Activated CD8-positive, alpha-beta memory T cell treated with anti-CD3 and anti-CD28 coated beads for 1 hour (primary cell): ENCODE results near the gene GPRC5D.

ENCODE experiments used
- DNase-seq, 2 donors: peaks; one replicate each; pipeline ENCODE4 v3.0.0-alpha.2; 2020; ENCODE audit warnings: low read depth in 1 of 2; ENCODE audit errors: extremely low read depth in 1 of 2

GPRC5D gene

DNA sequence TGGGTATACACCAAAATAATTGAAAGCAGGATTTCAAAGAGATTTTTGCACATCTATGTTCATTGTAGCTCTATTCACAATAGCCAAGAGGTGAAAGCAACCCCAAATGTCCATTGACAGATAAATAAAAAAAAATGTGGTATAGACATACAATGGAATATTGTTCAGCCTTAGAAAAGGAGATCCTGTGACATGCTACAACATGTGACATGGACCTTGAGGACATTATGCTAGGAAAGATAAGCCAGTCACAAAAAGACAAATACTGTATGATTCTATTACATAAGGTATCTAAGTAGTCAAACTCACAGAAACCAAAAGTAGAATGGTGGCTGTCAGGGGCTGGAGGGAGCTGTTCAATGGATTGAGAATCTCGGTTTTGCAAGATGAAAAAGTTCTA lies 12.1 kb downstream of the GPRC5D start:
- DNase-seq: no peak

DNA sequence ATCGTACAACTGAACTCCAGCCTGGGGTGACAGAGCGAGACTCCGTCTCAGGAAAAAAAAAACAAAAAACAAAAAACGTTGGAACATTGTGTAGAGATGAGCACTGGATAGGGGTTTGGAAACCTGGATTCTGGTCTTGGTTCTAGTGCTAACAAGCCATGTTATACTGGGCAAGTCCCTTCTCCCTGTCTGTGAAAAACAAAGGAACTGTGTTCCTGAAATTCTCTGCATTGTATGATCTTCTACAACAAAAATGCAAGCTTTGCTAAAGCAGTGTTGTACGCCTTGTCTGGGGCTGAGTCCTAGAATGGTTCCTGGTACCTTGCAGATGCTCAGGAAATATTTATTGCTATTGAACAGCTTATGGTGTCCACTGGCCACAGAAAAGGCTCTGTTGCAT lies 13.4 kb downstream of the GPRC5D start:
- no peak for DNase-seq

DNA sequence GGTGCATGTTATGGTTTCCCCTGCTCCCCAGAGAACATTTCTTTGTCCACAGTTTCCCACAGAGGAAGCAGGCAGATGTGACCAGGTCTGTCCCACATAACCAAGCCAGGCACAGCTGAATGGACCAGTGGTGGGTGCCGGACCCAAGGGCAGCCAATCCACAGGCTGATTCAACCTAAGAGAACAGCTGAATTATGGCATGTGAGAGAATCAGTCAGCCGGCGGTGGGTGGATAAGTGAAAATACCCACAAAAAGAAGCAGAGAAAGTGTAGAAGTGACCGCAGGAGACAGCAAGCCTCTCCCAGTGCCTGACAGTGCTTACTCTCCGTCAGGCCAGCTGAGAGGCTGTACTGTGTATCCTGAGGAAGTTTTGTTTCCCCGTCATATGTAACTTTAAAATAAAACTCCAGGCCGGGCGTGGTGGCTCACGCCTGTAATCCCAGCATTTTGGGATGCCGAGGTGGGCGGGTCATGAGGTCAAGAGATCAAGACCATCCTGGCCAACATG lies 14.9 kb downstream of the GPRC5D start:
- DNase-seq: no peak

DNA sequence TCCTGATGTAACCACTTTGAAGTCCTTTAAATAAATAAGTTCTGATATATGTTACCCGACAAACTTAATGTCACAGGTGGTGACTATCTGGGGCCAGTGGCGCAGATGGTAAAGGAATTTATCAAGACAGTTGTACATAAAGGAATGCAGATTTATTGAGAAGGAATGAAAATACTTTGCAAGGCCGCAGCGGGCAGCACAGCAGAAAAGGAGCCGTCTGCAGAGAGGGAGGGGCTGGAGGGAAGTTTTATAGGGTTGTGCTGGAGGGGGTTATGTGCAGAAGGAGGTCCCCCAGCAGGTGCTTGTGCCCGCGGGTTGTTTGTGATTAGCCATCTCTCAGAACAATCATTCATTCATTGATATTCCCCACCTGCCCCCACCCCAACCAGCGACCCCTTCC lies 17.4 kb downstream of the GPRC5D start:
- DNase-seq: no peak

DNA sequence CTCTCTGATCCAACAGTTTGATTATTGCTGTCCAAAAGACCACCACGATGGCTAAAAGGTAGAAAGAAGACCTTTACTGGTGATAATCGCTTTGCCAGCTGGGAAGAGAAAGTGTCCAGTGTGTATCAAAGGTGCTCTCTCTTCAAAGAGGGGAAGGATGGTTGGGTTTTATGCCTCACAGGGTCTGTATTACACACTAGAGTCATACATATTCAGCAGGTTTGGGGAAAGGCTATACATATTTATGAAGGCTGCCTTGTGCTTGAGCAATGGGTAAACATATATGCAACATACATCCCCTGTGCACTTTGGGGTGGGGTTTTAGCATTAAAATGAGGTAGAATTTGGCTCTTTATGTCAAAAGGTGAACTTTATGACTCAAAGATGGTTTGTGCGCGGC lies 18.2 kb downstream of the GPRC5D start:
- DNase-seq: no peak

DNA sequence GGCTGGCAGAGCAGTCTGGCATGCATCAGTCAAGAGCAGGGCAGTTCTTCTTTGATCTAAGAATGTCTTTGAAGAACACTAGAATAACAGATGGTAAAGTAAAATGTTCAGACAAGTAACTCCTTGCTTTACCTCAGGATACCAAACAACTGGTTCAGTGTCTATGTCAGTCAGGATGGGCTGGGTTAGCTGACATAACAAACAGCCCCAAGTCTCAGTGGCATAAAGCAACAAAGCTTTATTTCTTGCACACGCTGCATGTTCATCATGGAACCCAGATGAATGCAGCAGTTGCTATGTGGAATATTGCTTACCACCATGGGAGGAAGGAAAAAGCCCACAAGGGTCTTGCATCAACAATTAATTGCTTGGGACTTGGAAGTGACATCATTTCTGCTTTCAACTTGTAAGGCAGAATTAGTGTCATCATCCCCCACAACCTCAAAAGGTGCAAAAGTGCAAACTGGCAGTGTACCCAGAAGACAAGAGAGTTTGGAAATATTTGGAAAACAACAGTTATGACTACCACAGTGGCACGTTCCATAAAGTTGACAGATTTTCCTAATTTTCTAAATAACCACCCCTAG lies 21.2 kb downstream of the GPRC5D start:
- no peak for DNase-seq

GRCh38 chr12:12929696-12930095 lies 22.3 kb downstream of the GPRC5D start:
- no peak for DNase-seq

GRCh38 chr12:12927211-12928079 lies 24.5 kb downstream of the GPRC5D start:
- peak in 1 of 2 donors; percentile 1 for DNase-seq

DNA sequence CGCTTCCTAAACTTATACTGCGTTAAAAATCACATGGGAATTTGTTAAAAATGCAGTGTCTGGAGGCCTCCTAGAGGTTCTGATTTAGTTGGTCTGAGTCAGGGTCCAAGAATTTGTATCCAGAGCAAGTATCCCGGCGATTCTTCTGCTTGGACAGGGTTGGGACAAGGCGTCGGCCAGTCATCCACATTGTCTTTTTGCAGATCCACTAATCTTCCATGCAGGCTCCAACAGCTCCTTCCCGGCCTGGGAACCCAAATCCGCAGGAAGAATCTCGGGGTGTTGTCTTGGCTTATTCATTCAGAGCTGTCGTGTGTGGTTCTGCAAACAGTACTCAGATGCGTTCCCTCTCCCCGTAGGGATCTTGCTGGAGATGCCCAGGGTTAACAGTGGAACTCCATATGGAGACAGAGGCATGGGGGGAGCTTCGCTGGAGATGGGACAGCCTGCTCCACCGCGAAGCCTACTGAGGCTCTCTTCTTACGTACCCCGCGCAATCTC lies 25.3 kb downstream of the GPRC5D start:
- DNase-seq: no peak

DNA sequence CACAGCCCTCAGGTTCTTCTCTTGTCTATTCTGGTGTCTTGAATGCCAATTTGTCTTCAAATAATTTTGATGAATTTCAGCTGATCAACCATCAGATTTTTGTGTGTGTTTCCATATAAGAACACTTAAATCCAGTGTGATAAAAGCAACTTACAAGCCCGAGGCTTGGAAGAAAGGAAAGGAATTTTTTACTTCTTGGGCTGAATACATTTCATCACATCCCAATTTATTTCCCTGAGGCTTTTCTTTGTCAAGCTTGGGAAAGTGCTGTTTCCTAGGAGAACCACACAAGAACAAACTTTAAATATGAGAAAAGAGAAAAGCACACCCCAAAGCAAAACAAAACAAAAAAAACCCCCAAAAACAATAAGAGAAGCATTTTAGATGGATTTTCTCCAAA lies 26.6 kb downstream of the GPRC5D start:
- DNase-seq: no peak

GRCh38 chr12:12924169-12924568 lies 27.8 kb downstream of the GPRC5D start:
- no peak for DNase-seq

DNA sequence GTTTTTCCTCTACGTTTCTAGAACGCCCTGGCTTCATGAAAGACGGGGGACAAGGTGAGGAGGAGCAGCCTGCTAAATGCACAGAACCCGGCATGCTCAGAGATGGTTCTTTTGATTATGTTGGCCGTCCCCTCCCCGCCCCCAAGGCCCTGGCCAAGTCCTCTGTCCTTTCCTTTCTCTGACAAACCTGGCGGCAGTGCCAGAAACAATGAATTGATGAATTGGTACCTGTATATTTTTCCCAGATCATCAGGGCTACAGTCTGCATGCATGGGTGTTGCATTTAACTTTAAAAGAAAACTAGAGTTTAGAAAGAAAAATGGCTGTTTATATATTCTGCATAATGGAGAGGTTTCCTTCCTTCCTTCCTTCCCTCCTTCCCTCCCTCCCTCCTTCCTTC lies 29.0 kb downstream of the GPRC5D start:
- DNase-seq: no peak

DNA sequence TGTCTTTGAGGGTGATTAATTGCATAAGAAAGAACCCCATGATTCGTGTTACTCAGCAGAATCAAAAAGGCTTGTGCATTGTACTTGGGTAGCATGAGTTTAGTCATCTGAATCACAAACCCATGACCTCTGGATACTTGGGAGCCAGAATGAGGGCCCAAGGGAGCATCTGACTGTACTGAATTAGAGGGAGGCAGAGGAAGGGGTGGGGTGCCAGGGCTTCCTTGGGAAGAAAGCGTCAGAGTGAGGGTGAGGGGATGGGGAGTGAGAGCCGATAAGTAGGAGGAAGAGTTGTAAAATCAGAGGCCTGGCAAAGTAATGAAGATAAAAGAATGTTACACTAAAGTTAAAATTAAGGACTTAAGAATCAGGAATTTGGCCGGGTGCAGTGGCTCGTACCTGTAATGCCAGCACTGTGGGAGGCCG lies 29.8 kb downstream of the GPRC5D start:
- DNase-seq: no peak

GRCh38 chr12:12919666-12920435 lies 32.1 kb downstream of the GPRC5D start:
- no peak for DNase-seq

GRCh38 chr12:12918781-12919389 lies 33.1 kb downstream of the GPRC5D start:
- no peak for DNase-seq

DNA sequence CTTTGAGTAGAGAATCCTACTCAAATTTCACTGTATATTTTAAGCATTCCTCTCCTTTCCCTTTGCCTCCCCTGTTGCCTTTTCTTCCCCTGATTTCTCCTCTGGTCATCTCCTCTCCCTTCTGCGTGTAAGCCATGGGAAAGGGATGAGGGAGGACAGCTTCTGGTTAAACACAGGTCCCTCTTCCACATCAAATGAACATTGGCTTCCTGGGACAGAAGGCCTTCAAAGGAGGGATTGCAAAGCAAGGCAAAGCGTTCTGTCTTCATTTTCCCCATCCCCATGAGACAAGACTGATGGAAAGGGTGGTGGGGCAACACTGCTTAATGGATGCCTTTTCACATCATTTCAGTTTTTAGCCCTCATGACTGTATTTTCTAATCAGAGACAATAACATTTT lies 34.5 kb downstream of the GPRC5D start:
- no peak for DNase-seq

DNA sequence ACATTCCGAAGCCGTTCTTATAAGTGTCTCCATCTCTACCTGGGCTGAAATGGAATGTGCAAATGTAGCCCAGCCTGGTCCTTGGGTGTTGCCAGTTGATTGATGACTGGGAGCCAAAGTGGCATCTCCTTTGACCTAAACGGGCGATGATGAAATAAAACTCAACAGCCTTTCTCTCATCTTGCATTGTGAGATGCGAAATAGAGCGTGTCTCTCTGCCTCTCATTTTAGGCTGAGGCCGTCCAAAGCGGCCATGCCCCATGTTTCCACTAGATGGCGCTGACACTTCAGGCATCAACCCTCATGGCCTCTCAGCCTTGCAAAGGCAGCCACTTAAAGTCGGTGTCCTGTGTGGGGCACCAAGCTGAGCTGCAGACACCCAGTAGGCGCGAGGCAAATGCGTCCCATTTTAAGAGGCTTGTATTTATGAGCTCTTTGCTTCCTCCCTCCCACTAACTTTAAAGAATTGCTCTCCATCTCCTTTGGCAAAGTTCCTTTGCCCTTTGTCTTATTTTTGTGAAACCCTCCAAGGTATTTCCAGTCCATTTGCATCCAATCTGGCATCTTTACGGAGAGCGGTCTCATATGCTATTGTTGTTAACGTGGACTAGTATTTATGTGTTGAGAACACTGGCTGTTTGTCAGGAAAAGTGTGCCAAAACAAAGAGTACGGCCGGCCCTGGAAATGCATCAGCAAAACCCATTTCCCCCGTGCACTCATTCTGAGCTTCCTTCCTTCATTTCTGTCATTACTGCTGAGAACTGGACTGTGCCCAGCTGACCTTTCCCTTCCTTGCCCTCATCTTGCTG lies 35.6 kb downstream of the GPRC5D start:
- peak; percentile 72 for DNase-seq

DNA sequence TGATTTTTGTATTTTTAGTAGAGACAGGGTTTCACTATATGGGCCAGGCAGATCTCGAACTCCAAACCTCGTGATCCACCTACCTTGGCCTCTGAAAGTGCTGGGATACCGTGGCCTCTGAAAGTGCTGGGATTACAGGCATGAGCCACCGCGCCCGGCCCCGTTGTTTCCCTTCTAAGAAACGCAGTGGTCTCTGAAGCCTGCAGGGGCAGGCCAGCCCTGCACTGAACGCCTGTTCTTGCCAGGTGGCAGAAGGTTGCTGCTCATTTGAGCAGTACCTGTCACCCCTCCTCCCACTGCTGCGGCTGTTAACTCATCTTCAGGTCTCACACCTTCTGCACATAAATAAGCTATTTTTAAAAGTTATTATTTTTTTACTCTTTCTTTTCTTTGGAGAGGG lies 36.3 kb downstream of the GPRC5D start:
- no peak for DNase-seq

DNA sequence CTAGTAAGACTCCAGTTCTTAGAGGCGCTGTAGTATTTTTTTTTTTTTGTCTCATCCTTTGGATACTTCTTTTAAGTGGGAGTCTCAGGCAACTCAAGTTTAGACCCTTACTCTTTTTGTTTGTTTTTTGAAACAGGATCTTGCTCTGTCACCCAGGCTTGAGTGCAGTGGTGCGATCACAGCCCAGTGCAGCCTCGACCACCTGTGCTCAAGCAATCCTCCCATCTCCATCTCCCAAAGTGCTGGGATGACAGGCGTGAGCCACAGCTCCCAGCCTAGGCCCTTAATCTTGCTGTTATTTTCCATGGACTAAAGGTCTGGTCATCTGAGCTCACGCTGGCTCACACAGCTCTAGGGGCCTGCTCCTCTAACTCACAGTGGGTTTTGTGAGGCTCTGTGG lies 39.3 kb downstream of the GPRC5D start:
- DNase-seq: no peak

GRCh38 chr12:12909995-12910420 lies 42.0 kb downstream of the GPRC5D start:
- DNase-seq: no peak
